Measurements from ENCODE around the gene CARD8. TPM values are rescaled to one million over a fixed set of nuclear protein-coding genes. Genes with fewer than 3 reads are reported as not detected.

Gene CARD8
- total RNA-seq, 1 experiment from 2014 or later, result 25.6 TPM

- peaks cover 17% of the 10 kb centered on the region for H3K4me1 ChIP-seq (replicated peaks; ENCODE audit: insufficient read depth)
- peaks cover 10% of the 10 kb centered on the region; the same call in 1 of the 2 replicates for H3F3A ChIP-seq (ENCODE audit: insufficient read depth, low read depth)
- no peak for DNase-seq
- POLR2A ChIA-PET (ENCODE audit: unreplicated experiment), result interaction anchor here (1.9 kb wide), 1 partner anchor 32 kb away, joined by 32 read pairs; no protein-coding TSS in a partner anchor
- intact Hi-C loops (cut with micrococcal nuclease; ENCODE audit: unreplicated experiment), result loop anchor here (1.0 kb wide), 1 partner anchor 84 kb away; the partner anchor contains the start of gene CARD8
- H3K27me3 ChIP-seq (ENCODE audit: insufficient read depth, low read depth), result no peaks in the 10 kb centered on the region
- H3K4me2 ChIP-seq, result peak overlapping the region; percentile 96
- no peaks in the 10 kb centered on the region; the same call in 1 of the 2 replicates for H4K20me1 ChIP-seq (ENCODE audit: insufficient read depth)
- no peak for TF ChIP-seq CTCF (conservative IDR thresholded peaks at IDR 0.05)
- no peak for TF ChIP-seq EZH2 (IDR thresholded peaks at IDR 0.05; ENCODE audit: low read depth)
- H3K4me3 ChIP-seq, result peak overlapping the region; percentile 96
- CTCF ChIA-PET, result no interaction called here
- peaks cover 57% of the 10 kb centered on the region for H3K79me2 ChIP-seq (ENCODE audit: low read depth)
- H2AFZ ChIP-seq, result peak overlapping the region; percentile 100
- peaks cover 17% of the 10 kb centered on the region; the same call in 1 of the 2 replicates for H3K36me3 ChIP-seq (ENCODE audit: low read depth)
- no peaks in the 10 kb centered on the region for H3K9me2 ChIP-seq (ENCODE audit: insufficient read depth)
- H3K27ac ChIP-seq, result no peak overlapping the region
- BruUV-seq (replicated peaks), result no TSS peak
- H3K9me3 ChIP-seq (ENCODE audit: insufficient read depth, low read depth), result no peaks in the 10 kb centered on the region
Observed at GRCh38 chr19:48170817-48171347, 84.8 kb downstream of the CARD8 start.

- peaks cover 57% of the 10 kb centered on the region for H3K79me2 ChIP-seq (ENCODE audit: low read depth)
- TF ChIP-seq EZH2 (IDR thresholded peaks at IDR 0.05; ENCODE audit: low read depth) (no peak), CTCF (conservative IDR thresholded peaks at IDR 0.05) (peak; percentile 52; the same call in 1 of the 2 replicates)
- BruUV-seq (replicated peaks), result TSS peak; percentile 32
- no peaks in the 10 kb centered on the region for H3K9me2 ChIP-seq (ENCODE audit: insufficient read depth)
- CTCF ChIA-PET, result interaction anchor here (0.6 to 1.0 kb wide), 6 partner anchors 16 to 824 kb away, joined by 3 to 14 read pairs (median 8); partner anchors contain the start of gene RUVBL2
- peaks cover 17% of the 10 kb centered on the region for H3K4me1 ChIP-seq (replicated peaks; ENCODE audit: insufficient read depth)
- H3K9me3 ChIP-seq (ENCODE audit: insufficient read depth, low read depth), result no peaks in the 10 kb centered on the region
- POLR2A ChIA-PET (ENCODE audit: unreplicated experiment), result interaction anchor here (0.6 to 1.9 kb wide), 7 partner anchors 33 to 761 kb away, joined by 3 to 32 read pairs (median 7); partner anchors contain the start of gene PLA2G4C
- no peaks in the 10 kb centered on the region; the same call in 1 of the 2 replicates for H4K20me1 ChIP-seq (ENCODE audit: insufficient read depth)
- intact Hi-C loops (cut with micrococcal nuclease; ENCODE audit: unreplicated experiment), result loop anchor here (1.0 kb wide), 1 partner anchor 85 kb away; the partner anchor contains the start of gene CARD8
- H2AFZ ChIP-seq, result peak within 1 kb of the TSS; percentile 100
- peak within 1 kb of the TSS; percentile 96 for H3K4me2 ChIP-seq
- peaks cover 17% of the 10 kb centered on the region; the same call in 1 of the 2 replicates for H3K36me3 ChIP-seq (ENCODE audit: low read depth)
- peak within 1 kb of the TSS; percentile 57 for H3K27ac ChIP-seq
- peak; percentile 93 to 94 for DNase-seq
- peak within 1 kb of the TSS; percentile 96 for H3K4me3 ChIP-seq
- no peaks in the 10 kb centered on the region for H3K27me3 ChIP-seq (ENCODE audit: insufficient read depth, low read depth)
- H3F3A ChIP-seq (ENCODE audit: insufficient read depth, low read depth), result peaks cover 10% of the 10 kb centered on the region; the same call in 1 of the 2 replicates
Observed at GRCh38 chr19:48169939-48170803, 85.5 kb downstream of the CARD8 start, which contains the start of the genes LIG1 and ZSWIM9. Gene LIG1, minus strand, starts transcription at chr19:48170344. Its CDS starts 4,778 bp downstream, at chr19:48165566. Gene ZSWIM9, plus strand, starts transcription at chr19:48170680. Its CDS starts 1,123 bp downstream, at chr19:48171803.

GRCh38 chr19:48169578-48169938 is 86.2 kb downstream of the CARD8 start:
- TF ChIP-seq EZH2 (IDR thresholded peaks at IDR 0.05; ENCODE audit: low read depth) (no peak), CTCF (conservative IDR thresholded peaks at IDR 0.05) (no peak)
- BruUV-seq (replicated peaks), result no TSS peak
- Histone ChIP-seq H2AFZ (peak overlapping the region; percentile 100), H3K27ac (no peak overlapping the region), H3K9me3 (ENCODE audit: insufficient read depth, low read depth) (no peaks in the 10 kb centered on the region), H3K4me1 (replicated peaks; ENCODE audit: insufficient read depth) (peaks cover 17% of the 10 kb centered on the region), H3K79me2 (ENCODE audit: low read depth) (peaks cover 57% of the 10 kb centered on the region), H3K27me3 (ENCODE audit: insufficient read depth, low read depth) (no peaks in the 10 kb centered on the region), H3K4me2 (peak overlapping the region; percentile 79), H3K36me3 (ENCODE audit: low read depth) (peaks cover 15% of the 10 kb centered on the region; the same call in 1 of the 2 replicates), H3F3A (ENCODE audit: insufficient read depth, low read depth) (peaks cover 10% of the 10 kb centered on the region; the same call in 1 of the 2 replicates), H3K9me2 (ENCODE audit: insufficient read depth) (no peaks in the 10 kb centered on the region), H4K20me1 (ENCODE audit: insufficient read depth) (no peaks in the 10 kb centered on the region; the same call in 1 of the 2 replicates), H3K4me3 (peak overlapping the region; percentile 96)
- POLR2A ChIA-PET (ENCODE audit: unreplicated experiment), result interaction anchor here (0.5 to 1.9 kb wide), 9 partner anchors 34 to 761 kb away, joined by 3 to 32 read pairs (median 7); partner anchors contain the start of gene PLA2G4C
- peak; percentile 72 to 86 for DNase-seq
- intact Hi-C loops (cut with micrococcal nuclease; ENCODE audit: unreplicated experiment), result no loop called here
- CTCF ChIA-PET, result interaction anchor here (0.6 to 1.0 kb wide), 6 partner anchors 16 to 824 kb away, joined by 3 to 14 read pairs (median 8); partner anchors contain the start of gene RUVBL2

All from PC-9 (cell line).